ELF-1 (cell line): ENCODE data around the gene ZBTB20.

Experiments
- DNase-seq: peaks from one replicate; pipeline ENCODE4 v3.0.0-alpha.2; 2016; ENCODE audit warnings: low read depth, low spot score

ZBTB20 gene

DNA sequence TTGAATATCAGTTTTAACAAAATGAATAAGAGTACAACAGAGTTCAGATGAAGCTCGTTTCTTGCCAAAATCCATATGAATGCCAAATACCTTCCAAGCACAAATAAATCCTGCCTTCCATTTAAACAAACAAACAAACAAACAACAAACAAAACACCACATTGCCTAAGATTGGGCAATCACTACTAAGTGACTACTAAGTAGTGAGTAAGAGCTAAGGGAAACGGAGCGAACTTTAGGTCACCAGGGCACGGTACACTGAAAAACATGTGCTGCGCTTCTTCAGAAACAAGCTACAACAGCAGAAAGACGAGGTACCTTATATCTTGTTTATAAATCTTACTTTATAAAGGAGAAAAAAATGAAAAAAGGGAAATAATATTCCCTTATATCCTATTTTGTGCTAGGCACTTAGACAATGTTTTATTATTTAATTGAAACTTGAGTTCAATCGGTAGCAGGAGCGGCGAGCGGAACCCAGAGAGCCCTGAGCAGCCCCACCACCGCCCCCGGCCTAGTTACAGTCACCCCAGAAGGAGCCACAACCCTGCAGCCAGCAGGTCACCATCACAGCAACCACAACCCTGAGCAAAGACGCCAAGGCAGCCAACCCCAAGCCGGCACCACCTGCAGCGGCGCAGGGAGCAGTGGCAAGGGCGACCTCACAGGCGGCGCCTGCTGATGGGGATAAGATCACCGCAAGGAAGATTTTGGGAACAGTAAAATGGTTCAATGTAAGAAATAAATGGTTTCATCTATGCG is 216.9 kb downstream of the ZBTB20 start:
- DNase-seq: no peak

DNA sequence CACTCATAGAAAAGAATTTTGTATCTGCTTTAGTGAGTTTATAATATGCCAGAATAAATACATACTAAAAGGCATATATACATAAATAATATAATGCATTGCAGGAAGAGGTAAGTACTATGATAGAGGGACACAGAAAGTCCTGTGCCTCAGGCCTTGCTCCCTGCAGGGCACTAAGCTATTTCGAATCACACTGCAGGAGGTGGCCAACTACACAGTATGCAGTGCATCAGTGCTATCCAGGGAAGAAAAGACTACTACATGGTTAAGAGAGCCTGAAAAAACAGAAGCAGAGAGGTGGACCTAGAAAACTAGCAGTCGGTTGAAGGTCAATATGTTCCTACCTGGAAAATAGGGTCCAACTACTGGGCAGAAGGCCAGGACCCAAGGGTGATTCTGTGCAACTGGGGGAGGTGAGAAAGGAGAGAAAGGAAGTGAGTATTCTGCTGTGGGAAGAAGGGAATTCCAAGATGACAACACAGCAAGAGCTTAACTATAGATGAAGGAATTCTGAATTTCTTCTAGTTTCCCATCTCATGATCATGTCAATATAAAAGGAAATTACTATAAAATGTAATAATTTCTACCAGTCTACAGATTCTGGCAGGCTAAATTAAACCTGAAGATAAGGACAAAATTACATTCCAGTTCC is 218.0 kb downstream of the ZBTB20 start:
- peak; percentile 24 for DNase-seq

DNA sequence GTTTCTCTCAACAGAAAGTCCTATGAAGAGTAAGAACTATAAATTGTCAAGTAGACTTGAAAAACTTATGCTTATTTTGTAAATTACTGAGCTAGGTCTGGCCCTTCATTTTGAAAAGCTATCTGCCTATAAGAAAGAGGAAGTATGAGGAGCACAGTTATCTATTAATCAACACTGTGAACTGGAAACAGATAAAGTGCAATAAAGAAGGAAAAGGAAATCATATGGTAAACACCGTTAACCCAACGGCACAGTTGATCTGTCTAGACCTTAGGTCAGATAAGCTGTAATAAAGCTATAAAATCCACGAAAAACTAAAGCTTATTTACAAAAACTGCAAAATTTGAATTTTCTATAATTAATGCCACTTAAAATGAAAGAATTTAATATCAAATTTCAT is 242.5 kb downstream of the ZBTB20 start:
- no peak for DNase-seq

DNA sequence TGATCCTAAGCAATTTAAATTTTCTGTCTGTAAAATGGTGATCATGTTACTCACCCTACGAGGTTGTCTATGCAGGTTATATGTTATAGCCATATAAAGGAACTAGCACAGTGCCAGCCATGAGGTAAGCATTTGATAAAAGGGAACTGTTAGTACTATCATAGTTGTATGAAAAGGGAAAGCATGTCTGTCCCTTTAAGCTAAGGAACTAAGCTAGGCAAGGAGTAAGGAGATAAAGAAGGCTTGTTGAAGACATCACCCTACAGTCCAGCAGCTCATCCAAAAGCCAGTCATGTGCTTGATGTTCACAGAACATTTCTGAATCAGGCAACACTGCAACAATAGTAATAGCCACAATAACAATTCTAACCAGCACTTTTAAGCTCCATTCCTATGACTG is 243.9 kb downstream of the ZBTB20 start:
- DNase-seq: no peak

DNA sequence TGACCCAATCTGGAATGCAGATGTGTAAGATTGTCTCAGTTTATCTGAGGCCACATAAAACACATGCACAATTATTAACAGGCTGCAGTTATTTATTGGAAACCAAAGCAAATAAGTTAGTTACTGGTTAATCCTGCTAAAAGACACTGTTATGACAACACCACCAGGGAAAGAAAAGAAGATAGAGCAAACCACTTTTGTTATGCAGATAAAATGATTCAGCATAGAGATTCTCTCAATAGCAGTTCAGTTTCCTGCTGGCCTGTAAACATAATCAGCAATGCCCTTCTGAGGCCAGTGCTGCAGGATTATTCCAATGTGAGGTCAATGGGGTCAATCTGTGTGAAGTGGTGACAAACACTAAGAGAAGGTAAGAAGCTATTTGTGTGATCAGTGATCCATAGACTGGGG is 244.4 kb downstream of the ZBTB20 start:
- peak; percentile 19 for DNase-seq

DNA sequence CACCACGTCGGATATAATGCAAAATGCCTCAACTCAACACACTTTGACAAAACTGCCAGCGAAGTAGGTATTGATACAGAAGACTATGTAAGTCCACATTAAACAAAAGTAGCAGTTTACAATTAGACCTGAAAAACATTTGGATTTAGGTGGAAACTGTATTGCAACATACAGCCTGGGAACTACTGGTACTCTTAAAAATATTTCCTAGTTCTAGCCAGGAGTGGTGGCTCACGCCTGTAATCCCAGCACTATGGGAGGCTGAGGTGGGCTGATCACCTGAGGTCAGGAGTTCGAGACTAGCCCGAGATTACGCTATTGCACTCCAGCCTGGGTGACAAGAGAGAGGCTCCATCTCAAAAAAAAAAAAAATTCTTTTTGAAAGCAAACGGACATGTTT is 246.2 kb downstream of the ZBTB20 start:
- DNase-seq: no peak

DNA sequence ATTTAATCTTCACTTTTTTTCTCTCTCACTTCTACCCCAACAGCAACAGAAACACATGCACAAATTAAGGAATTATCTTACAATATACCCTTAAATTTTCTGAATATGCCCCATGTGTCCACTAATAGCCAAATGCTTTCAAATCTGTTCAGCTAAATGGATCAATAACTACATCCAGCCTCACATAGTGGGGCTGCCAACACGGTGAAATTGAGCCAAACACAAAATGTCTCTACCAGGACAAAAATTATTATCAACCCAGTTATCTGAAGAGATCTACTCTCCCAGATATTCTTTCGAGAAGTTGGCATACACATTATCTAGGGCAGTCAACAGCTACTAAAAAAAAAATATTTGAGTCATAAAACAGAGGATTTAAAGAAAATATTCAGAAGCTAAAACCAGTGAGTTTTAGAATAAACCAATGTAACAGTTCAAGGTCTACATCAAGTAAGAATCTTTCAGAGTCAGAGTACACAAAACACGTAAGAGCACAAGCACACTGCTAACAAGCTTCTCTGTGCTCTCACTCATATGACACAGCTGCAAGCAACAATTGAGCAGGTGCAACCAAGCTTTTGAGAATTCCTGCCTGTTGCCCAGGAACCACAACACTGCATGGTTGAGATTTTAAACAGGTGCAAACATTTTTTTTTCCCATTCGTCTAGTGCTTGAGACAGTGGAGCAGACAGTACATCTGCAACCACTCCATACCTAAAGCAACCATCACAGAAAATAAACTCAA is 247.7 kb downstream of the ZBTB20 start:
- DNase-seq: no peak

DNA sequence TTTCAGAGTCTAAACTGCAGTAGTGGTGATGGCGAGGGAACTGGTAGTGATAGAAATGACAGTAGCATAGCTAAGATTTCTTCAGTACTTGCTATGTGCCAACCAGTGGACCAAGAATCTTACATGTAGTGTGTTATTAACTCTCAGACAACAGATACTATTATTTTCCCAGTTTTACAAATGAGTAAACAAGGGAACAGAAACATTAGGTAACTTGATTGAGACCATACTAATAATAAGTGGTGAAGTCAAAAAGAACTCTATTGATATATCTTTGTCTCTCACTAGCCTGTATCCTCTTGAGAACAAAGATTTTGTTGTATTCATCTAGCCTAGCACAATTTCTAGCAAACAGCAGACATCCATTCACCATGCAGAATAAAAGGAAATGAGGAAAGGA is 250.1 kb downstream of the ZBTB20 start:
- DNase-seq: no peak

DNA sequence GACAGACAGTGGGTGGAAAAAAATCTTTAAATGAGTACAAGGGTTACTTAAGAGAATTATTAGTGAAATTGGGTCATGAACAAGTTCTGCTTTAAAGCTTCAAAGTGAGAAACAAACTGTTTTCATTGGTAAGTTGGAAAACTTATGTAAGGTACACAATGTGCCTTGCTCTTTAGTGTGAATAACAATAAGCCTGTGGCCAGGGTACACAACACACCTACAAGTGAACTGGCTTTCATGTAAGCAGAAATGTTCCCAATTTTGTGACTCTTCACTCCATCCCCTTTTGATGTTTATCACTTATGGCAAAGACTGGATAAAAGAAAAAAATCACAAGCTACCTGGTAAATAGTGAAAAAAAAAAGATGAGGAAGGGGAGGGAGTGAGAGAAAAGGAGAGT is 253.7 kb downstream of the ZBTB20 start:
- no peak for DNase-seq

DNA sequence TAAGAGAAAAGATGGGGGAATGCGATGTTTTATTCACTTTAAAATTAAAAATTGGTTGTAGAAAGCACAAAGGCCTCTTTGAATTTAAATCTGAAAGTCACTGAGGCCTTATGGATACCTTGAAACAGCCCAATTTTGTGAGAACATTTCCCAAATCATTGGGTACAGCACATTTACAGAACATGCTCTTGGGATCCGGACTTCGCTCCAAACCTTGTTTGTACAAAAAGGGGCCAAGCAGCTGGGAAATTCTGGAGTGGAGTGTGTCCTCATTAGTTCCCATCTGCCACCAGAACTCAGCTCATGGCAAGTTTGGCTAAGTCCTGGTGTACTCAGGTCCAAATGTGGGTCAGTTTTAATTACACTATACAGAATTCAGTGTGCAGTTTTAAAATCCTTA is 254.2 kb downstream of the ZBTB20 start:
- no peak for DNase-seq

DNA sequence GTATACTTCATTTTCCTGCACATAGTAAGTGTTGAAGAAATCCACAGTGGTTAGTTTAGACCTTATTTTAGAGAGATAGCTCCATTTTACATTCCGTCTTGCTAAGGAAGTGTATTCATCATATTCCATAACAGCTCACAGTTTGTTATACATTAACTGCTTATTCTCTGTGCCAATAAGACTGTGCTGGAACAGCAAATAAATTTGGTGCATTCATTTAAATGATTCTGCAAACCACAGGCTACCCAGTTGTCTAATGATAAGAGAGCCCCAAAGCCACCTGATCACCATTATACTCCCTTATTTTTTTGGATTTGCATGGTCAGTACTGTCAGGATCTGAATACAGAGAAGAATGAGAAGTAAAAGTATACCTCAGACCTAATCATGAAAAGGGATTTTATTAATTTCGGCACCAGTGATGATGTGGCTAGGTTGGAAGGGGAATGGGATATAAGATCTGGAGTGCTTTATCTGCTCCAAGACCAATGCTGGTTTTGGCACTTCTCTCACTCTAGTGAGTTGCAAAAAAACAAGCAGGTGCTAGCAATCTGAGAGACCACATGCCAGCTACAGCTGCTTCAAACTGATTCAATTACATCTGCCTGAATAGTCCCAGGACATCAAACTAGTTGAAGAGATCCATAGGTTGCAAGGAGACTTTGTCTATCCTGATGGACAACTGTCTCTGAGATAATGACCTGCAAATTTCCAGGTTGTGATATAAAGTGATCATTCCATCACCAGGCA is 254.8 kb downstream of the ZBTB20 start:
- no peak for DNase-seq

DNA sequence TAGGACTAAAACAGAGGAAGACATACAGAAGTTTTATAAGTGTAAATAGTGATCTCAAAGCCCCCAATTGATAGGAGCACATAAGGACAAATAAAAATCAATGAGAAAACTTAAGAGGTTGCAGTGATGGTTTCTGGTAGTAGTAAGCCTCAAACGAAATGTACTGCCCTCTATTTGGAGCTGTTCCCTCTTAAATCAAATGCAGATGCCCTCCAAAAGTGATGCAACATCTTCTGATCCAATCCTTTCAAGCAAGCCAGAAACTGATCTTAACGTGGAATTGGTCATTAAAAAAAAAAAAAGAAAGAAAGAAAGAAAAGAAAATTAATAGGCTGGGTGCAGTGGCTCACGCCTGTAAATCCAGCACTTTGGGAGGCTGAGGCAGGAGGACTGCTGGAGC is 259.3 kb downstream of the ZBTB20 start:
- DNase-seq: no peak

DNA sequence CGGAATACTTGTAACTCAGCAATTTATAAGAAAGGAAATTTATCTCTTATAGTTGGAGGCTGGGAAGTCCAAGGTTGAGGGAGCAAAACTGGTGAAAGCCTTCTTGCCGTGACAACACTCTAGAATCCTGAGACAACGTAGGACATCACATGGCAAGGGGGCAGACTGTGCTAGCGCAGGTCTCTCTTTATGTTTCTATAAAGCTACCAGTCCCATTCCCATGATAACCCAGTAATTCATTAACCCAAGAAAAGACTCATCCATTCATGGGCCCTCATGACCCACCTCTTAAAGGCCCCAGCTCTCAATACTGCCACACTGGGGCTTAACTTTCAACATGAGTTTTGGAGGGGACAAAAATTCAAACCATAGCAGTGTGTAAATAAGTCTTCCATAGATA is 260.2 kb downstream of the ZBTB20 start:
- DNase-seq: no peak

DNA sequence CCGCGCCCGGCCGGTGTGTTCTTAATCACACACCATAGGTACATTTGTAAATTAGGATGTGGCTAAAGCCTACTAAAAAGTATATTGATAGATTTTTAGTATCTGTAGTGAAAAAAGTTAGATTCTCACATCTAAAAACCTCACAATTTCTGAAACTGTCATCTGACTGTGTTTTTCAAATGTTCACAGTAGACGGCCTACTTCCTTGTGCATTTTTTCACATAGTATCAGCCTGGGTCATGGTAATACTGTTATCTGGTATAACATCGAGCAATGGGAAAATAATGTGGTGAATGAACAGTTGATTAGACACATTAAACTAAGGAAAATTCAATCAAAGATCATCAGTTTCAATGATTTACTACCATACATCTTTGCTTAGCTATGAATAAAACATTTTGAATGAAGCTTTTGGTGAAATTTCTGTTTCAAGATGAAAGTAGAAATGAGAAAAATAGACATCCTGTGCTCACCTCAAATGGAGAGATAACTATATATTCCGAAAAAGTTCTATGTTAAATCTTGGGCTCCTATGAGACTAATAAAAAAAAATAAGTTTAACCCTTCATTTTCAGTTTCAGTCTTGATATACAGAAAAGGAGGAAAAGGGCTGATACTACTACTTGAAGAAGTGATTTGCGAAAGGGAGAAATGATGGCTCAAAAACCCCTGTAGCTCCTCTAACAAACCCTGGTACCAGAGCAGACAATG is 262.7 kb downstream of the ZBTB20 start:
- no peak for DNase-seq

DNA sequence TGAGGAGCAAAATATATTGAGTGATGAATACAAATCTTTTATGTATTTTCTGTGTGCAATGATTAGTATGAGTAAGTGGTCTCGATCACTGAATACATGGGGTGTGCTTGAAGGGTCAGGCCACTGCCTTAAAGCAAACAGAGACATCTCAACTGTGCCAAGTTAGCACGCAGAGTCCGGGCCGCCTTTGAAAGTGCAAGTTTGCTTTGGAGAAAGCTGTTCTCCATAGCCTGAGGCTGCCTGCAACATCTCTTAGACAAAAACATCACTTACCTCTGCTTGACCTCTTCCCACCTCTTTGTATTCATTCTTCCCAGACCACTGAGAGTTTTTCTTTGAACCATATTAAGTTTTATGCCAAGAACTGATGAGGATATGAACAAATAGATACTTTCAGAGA is 267.0 kb downstream of the ZBTB20 start:
- peak; percentile 62 for DNase-seq

DNA sequence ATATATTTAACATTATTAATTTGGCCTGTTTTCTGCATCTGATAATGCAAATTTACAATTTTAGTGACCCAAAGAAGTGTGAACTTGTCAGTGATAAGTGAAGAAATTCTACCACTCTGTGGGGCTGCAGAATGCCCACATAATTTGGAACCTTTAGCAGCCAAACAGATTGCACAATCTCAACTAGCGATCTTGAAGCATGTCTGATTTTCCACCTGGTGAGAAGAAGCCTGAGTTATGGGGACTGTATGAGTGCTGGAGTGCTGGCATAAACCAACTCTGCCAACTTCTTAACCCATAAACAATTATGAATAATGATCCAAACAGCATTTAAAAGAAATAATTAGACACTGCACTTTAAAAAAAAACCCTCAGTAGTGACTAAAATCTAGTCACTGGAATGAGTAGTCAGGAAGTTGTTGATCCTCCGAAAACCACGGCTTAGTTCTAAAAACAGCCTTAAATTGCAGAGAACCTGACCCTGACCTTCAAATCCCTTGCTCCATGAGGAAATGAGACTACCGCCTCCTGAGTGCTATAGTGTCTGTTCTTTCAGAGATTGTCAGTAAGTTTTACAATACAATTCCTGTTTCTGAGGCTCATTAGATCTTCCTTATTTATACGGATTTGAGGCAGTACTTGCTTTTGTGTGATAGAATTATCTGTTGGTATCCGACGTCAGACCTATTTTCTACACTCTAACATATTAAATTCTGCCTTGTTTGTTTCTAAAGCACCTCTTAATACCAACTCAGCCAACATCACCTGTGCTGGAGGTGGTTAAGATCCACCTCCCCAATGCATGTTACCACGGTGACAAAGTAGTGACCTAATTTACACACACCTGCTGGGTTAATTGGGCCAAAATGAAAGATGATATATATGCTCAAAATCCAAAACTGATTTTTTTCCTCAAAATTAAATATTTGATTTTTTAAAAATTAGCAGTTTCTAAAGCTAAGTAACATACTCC is 267.7 kb downstream of the ZBTB20 start:
- no peak for DNase-seq

DNA sequence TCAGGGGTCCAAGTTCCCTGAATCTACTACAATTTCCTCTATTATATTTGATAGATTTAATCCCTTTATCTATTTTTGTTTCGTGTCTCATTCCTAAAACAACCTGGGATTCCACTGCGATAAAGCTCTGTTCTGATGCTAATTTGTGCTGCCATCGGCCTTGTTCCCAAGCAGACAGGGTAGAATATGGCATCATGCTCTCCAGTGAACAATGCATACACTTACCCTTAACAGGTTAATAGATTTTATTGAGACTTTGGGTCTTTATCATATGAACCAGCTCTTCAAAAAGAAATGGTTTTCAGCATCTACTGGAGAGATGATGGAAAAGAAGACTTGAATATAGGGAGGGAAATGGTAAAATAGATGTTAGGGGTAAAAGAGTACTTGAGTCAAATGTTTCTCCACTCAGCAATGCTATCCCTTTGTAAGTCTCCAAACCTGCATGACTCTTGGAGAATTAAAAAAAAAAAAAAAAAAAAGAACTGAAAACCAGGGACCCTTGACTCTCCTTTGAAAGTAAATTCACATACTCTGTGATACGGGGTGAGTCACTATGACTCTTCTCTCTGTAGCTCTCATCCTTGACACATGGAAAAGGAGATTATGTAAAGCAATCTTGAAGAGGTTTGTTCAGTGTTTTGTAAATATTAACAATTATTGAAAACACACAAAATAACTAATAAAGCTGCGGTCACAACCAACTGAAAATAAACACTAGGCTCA is 268.8 kb downstream of the ZBTB20 start:
- DNase-seq: no peak

DNA sequence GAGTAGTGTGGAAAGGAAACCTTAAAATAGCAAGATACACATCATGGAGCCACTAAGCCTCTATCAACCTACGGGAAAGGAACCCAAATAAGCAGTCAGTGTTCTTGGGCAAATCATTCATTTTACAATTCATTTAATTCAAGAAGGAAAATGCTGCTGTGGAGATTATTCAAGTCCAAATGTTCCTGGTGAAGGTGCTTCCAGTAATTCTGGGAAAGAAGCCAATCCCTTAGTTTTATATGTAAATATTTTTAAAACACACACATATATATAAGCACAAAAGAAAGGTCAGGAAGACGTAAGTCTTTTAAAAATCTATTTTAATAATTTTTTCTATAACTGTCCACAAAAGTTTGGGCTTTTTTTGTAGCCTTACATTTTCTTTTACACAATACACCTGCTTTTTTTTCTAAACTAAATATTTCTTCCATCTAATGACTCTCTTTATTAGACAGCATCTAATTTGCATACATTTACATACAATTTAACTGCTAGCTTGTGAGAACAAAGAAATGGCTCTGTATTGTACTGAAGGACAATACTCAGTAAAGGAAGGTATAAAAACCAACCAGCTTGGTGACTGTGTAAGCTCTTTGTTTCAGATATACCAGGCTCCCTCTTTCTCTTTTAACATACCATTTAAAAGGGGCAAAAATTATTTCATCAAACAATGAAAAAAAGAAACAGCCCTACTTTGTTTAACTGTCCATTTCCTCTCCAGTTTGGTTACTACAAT is 269.5 kb downstream of the ZBTB20 start:
- no peak for DNase-seq

DNA sequence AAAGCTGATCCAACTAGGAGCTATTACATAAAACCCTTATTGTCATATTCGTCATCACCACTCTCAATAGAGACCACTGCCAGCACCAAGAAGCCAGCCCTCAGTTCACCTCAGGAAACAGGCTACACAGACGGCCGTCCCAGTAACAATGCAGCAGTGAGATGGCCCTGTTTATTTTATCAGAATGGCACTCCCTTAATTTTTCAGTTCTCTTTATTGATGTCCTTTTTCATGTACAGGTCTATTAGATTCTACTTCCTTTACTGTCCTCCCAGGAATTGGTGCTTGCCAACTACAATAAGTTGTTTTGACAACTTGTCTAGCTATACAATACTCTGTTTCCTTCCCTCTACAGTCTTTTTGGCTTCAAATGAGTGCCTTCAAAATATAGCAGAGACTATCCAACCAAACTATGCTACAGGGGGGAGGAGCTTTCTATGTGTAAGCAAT is 272.5 kb downstream of the ZBTB20 start:
- no peak for DNase-seq
